ENCODE measurements around the gene ZNF691.
A peak's percentile ranks its signal among the peaks of the same experiment; 100 is the strongest.
"Not testable (repeated sequence)": the region's sequence is repeated elsewhere in the genome, so short reads cannot be mapped to it uniquely, and the experiment has no call there.

Gene ZNF691

DNA sequence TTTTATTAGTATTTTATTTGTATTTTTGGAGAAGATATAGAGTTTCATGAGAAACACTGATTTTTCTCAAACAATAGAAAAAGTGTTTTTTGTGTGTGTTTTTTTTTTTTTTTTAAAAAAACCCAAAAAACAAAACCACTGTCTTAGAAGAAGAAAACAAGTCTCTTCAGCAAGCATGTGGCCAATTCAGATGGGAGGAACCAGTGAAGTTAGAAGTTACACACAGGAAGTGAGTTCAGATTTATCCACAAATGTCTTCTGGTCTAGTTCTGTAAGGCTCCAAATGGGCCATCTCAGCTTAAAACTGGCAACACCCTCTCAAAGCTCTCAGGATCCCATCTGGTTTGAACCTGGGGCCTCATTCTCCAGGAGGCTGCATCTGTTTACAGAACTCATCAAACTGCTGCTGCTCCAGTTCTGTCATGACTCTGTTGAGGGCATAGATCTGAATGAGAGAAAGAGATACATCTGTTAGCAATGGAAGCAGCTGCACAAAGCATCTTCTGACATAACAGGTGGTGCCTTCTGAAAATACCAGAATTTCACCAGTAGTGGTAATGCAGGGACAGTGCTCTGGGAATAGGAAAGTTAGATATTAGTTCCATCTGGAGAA lies 39.3 kb upstream of the ZNF691 start:
- DNase-seq (ENCODE audit: low read depth) = no peak
- TF ChIP-seq, protein P1, sequence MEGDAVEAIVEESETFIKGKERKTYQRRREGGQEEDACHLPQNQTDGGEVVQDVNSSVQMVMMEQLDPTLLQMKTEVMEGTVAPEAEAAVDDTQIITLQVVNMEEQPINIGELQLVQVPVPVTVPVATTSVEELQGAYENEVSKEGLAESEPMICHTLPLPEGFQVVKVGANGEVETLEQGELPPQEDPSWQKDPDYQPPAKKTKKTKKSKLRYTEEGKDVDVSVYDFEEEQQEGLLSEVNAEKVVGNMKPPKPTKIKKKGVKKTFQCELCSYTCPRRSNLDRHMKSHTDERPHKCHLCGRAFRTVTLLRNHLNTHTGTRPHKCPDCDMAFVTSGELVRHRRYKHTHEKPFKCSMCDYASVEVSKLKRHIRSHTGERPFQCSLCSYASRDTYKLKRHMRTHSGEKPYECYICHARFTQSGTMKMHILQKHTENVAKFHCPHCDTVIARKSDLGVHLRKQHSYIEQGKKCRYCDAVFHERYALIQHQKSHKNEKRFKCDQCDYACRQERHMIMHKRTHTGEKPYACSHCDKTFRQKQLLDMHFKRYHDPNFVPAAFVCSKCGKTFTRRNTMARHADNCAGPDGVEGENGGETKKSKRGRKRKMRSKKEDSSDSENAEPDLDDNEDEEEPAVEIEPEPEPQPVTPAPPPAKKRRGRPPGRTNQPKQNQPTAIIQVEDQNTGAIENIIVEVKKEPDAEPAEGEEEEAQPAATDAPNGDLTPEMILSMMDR (IDR thresholded peaks at IDR 0.05; ENCODE audit: control insufficient read depth, insufficient read depth, low read depth, low read length, missing control alignments) = no peak
- no peak overlapping the region for H3K4me3 ChIP-seq (ENCODE audit: control insufficient read depth, low read depth, low read length)

DNA sequence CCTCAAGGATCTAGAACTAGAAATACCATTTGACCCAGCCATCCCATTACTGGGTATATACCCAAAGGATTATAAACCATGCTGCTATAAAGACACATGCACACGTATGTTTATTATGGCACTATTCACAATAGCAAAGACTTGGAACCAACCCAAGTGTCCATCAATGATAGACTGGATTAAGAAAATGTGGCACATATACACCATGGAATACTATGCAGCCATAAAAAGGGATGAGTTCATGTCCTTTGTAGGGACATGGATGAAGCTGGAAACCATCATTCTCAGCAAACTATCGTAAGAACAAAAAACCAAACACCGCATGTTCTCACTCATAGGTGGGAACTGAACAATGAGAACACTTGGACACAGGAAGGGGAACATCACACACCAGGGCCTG lies 31.6 kb upstream of the ZNF691 start:
- not testable (repeated sequence) for DNase-seq (ENCODE audit: low read depth); H3K4me3 ChIP-seq (ENCODE audit: control insufficient read depth, low read depth, low read length)

DNA sequence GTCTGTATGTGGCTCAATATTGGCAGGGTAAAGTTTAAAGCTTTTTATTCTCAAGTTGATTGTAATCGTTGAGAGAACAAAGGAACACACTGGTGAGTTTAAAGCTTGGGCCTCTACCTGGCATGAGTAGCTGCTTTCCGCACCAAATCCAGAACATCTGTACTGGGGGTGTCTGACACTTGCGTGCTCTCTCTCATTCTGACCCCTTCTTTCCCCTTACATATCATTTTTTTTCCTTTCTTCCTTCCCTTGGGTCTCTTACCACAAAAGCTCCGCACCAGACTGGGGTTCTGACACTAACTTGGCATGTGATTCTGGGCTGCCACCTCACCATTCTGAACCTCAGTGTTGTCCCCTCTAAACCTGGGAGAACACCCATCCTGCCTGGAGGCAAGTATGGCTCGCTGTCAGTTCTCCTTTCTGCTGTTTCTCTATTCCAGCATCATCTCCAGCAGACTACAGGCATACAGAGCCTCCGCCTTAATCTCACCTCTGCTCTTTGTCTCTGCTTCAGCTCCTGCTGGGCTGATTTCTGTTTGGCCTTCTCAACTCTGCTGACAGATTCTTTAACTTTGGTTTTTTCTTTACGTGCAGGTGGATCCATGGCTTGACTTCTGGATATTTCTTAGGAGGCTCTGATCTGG lies 30.4 kb upstream of the ZNF691 start:
- DNase-seq (ENCODE audit: low read depth) = no peak
- TF ChIP-seq, protein P1 (IDR thresholded peaks at IDR 0.05; ENCODE audit: control insufficient read depth, insufficient read depth, low read depth, low read length, missing control alignments) = no peak

DNA sequence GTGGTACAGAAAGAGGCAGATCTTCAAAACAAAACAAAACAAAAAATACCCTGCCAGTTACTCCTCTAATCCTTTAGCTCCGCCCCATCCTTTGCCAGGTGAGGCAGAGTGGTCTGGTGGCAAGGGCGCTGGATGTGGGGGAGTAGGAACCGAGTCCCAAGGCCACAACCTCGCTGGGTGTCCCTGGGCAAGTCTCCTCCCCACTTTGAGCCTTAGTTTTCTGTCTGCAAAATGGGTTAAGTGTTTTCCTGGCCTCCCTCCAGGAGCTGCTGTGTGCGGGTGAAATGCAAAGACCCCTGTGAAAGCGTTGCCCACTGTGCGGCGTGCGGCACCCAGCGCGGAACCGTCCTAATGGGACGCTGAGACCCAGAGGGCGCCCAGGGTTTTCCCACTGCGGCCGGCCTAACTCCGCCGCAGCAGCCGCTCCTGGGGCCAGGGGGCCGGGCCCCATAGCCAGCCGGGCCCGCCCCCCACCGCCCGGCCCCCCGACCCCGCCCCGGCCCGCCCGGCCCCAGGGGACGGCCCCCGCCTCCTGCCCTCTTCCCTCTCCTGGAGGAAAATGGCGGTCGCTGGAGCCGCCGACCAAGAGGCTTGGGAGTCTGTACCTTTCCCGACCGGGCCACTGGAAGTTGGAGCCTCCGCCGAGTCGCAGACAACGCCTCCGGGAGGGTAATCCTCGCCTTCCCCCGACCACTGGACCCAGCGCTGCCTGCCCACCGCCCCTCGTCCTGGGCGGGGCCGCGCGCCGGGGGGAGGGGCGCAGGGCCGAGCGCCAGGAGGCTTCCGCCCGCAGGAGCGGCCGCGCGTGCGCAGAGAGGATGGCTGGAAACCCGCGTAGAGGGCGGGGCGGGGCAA lies 29.6 kb upstream of the ZNF691 start, which contains the start of the genes ERMAP and SVBP:
TSS of gene ERMAP (plus strand) at position 538 of the 855 bp plus-strand sequence. CDS start 13,327 bp downstream, outside the sequence.
TSS of gene SVBP (minus strand) at position 813 of the 855 bp plus-strand sequence. CDS start 853 bp downstream, outside the sequence.
- H3K4me3 ChIP-seq (ENCODE audit: control insufficient read depth, low read depth, low read length) = peak within 1 kb of the TSS; percentile 87
- no peak for DNase-seq (ENCODE audit: low read depth)
- TF ChIP-seq, protein P1 (IDR thresholded peaks at IDR 0.05; ENCODE audit: control insufficient read depth, insufficient read depth, low read depth, low read length, missing control alignments) = no peak

More for the DNA sequence above, 30.4 kb upstream of the ZNF691 start:
- H3K4me3 ChIP-seq (ENCODE audit: control insufficient read depth, low read depth, low read length) = peak overlapping the region; percentile 87

DNA sequence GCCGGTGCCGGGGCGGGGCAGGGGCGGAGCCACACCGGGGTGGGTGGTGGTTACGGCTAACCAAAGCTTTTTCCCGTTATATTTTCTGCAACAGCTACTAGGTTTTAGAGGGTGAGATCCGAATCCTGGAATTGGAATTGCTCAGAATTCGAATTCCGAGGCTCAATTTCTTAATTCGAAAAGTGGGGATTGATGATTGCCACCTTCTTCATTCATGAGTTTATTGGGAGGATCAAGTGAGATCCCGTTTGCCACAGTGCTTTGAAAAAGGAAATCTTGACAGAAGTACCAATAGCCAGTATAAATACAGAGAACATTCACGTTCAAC lies 29.0 kb upstream of the ZNF691 start:
- H3K4me3 ChIP-seq (ENCODE audit: control insufficient read depth, low read depth, low read length) = peak overlapping the region; percentile 48
- DNase-seq (ENCODE audit: low read depth) = no peak
- TF ChIP-seq, protein P1 (IDR thresholded peaks at IDR 0.05; ENCODE audit: control insufficient read depth, insufficient read depth, low read depth, low read length, missing control alignments) = no peak

DNA sequence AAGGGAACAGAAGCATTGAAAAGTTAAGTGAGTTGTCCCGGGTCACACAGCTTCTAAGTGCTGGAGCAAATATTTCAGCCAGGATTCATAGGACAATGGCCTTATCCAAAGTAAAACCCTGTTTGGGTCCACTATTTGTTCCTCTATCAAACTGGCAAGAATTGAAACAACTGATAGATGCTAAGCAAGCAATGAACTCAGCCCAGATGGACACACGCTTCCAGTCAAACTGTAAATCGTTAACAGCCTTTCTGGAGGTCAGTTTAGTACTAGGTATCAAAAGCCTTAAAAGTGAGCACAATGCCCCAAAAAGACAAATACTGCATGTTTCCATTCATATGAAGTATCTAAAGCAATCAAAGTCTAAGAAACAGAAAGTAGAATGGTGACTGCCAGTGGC lies 28.4 kb upstream of the ZNF691 start:
- DNase-seq (ENCODE audit: low read depth) = no peak
- TF ChIP-seq, protein P1 (IDR thresholded peaks at IDR 0.05; ENCODE audit: control insufficient read depth, insufficient read depth, low read depth, low read length, missing control alignments) = no peak
- no peak overlapping the region for H3K4me3 ChIP-seq (ENCODE audit: control insufficient read depth, low read depth, low read length)

DNA sequence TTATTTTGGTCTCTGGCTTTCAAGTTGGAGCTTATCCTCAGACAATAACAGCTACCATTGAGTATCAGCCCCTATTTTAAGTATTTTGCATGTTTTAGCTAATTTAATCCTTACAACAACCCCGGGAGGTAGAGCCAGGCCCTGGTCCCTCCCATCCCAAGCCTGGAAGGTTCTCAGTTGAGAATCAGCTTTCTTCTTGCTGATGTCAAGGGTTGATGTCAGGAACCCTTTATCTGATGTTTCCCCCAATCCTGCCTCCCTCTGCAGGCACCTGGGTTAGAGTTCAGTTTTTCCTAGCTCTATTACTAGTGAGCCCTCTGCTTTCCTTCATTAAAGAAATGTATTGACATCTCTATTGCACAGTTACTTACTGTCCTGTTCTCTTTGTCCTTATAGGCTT lies 25.6 kb upstream of the ZNF691 start:
- DNase-seq (ENCODE audit: low read depth) = no peak

More for the DNA sequence above, 25.6 kb upstream of the ZNF691 start:
- no peak overlapping the region for H3K4me3 ChIP-seq (ENCODE audit: control insufficient read depth, low read depth, low read length)
- TF ChIP-seq, protein P1 (IDR thresholded peaks at IDR 0.05; ENCODE audit: control insufficient read depth, insufficient read depth, low read depth, low read length, missing control alignments) = no peak
